ENCODE data around the gene LSM8.
"Not testable (repeated sequence)": the region's sequence is repeated elsewhere in the genome, so short reads cannot be mapped to it uniquely, and the experiment has no call there.

Gene LSM8

GRCh38 chr7:118183786-118184564, at the start of gene LSM8:
TSS of gene LSM8 (plus strand) at chr7:118184164. CDS start at chr7:118184224, 60 bp downstream.
- DNase-seq (ENCODE audit: low spot score): peak; percentile 97

GRCh38 chr7:118134420-118134819, 49.5 kb upstream of the LSM8 start:
- not testable (repeated sequence) for DNase-seq (ENCODE audit: low spot score)

- no peak for DNase-seq (ENCODE audit: low spot score)
Measured at GRCh38 chr7:118140468-118140867, 43.5 kb upstream of the LSM8 start.

DNA sequence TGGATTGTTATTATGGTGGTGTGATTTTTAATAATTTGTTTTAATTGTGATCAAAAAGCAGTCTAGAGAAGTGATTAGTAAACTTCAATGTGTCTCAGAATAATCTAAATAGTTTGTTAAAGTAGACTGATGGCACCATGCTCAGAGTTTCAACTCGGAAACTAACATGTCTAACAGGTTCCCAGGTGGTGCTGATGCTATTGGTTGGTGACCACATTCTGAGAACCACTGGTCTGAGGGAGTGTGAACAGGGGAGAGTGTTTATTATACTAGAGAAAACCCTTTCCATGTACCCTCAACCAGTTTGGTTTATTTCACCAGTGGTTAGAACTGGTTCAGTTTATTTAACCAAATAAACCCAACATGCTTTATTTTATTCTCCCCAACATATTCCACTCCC, 42.0 kb upstream of the LSM8 start:
- DNase-seq (ENCODE audit: low spot score): no peak

DNA sequence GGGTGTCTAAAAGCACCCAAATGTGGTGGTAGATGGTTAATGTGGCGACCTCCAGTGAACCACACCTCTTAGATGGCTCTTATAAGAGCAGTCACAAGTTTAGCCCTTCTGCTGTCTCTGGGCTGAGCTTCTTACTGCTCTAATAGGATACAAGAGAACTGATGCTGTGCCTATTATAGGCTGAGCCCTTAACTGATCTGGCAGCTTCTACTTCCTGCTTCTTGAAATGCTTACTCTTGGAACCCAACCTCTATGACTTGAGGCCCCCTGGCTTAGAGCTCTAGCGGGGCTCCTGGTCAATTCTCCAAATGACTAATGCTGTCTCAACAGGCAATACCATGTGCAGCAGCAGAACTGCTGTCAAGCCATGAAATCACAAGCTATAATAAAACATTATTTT, 35.0 kb upstream of the LSM8 start:
- no peak for DNase-seq (ENCODE audit: low spot score)

- no peak for DNase-seq (ENCODE audit: low spot score)
Measured at GRCh38 chr7:118149394-118149793, 34.6 kb upstream of the LSM8 start.

DNA sequence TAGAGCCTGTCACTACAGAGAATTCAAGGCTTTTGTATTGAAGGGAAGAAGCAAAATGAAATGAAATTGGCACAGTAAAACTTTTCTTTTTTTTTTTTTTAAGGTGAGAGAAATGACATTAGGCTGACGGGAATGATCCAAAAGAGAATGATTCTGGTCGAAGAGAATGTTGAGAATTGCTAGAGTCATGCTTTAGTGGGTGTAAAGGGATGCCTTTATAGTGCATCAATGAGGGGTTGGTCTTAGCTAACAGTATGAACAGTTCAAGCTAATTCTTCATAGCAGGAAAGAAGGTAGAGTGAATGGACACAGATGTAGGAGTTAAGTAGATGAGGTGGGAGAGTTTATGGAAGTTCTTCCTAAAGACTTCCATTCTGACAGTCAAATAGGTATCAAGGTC, 32.3 kb upstream of the LSM8 start:
- no peak for DNase-seq (ENCODE audit: low spot score)

DNA sequence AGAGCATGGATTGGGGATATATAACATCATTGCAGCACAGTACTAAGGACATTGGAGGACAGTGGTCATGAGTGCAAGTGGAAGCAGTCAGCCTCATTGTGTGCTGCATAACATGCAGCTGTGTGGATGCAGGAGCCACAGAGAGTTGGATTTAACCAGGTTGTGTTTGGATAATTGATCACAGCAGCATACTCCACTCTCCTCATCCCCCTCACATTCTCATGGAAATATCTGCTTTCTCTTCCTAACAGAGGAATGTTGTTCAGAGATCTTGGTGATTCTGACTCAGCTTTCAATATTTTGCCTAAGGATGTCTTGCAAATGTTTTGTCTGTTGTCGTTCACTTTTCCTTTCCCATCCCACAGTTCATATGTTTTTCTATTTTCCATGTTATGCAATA, 31.8 kb upstream of the LSM8 start:
- DNase-seq (ENCODE audit: low spot score): no peak

GRCh38 chr7:118152654-118153053, 31.3 kb upstream of the LSM8 start:
- DNase-seq (ENCODE audit: low spot score): peak; percentile 6

- DNase-seq (ENCODE audit: low spot score): peak; percentile 48
Measured at GRCh38 chr7:118153551-118154177, 30.3 kb upstream of the LSM8 start.

DNA sequence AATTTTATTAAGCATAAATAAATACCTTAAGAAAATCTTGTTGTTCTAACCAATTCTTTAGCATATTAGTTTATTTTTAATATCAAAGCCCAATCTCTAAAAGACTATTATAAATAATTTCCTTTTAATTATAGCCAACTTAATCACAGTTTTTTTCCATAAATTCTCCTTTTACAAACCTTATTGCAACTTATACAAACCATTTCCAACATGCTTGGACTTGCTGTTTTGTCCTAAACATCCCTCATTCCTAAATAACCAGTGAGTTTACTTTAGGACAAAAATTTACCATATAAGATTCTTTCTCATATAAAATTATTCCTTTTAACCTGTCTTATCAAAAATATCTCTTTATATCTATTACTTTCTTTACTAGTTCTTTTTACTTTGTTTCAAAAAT, 25.2 kb upstream of the LSM8 start:
- no peak for DNase-seq (ENCODE audit: low spot score)

DNA sequence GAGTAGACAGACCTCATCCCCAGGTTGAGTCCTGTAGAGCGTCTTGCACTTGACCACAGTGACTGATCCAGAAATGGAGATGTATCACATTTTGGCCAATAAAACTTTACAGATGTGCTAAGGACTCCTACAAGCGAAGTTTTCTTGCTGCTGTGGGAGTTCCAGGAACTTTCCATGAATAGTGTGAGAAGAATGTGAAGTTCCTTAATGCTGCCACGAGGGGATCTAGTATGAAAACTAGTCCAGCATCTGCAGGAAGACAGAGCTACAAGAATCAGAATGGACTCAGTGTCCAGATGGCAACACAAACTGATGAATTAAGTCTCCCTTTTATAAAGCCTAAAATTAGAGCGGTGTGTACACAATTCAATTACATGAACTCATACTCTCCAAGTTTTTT, 14.8 kb upstream of the LSM8 start:
- DNase-seq (ENCODE audit: low spot score): no peak

GRCh38 chr7:118175740-118176139, 8.2 kb upstream of the LSM8 start:
- DNase-seq (ENCODE audit: low spot score): no peak

GRCh38 chr7:118179191-118179590, 4.8 kb upstream of the LSM8 start:
- DNase-seq (ENCODE audit: low spot score): no peak

DNA sequence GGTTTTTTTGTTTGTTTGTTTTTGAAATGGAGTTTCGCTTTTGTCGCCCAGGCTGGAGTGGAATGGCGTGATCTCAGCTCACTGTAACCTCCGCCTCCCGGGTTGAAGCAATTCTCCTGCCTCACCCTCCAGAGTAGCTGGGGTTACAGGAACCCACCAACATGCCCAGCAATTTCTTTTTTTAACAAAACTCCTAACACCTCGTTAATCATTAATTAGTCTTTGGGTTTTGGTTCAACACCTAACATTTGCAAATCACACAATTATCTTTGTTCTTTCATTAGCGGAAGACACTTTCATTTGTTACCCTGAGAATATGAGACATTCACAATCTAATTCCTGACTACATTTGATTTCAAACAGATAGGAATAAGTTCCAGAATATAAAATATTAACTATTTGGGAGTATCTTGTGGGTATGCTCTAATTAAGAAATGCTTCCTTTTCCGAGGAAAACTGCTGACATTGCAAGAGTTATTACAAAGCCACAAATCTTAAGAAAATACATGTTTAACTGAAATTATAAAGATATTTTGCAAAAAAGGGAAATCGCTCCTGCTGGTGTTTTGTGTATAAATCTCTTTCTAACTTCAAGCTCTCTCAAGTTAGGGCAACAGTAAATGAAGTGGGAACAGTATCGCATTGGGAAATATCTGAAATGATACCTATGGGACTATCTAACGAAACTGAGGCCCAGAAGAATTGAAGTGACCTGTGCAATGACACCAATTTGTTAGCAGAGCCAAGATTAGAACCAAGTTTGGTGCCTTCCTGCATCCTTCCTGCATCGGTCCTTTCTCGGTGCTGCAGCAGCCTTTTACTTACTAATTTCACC, 1.2 kb upstream of the LSM8 start:
- peak; percentile 7 for DNase-seq (ENCODE audit: low spot score)

- no peak for DNase-seq (ENCODE audit: low spot score)
Measured at GRCh38 chr7:118183428-118183785, 557 bp upstream of the LSM8 start.

GRCh38 chr7:118184565-118184940, 589 bp downstream of the LSM8 start:
- DNase-seq (ENCODE audit: low spot score): peak; percentile 40

DNA sequence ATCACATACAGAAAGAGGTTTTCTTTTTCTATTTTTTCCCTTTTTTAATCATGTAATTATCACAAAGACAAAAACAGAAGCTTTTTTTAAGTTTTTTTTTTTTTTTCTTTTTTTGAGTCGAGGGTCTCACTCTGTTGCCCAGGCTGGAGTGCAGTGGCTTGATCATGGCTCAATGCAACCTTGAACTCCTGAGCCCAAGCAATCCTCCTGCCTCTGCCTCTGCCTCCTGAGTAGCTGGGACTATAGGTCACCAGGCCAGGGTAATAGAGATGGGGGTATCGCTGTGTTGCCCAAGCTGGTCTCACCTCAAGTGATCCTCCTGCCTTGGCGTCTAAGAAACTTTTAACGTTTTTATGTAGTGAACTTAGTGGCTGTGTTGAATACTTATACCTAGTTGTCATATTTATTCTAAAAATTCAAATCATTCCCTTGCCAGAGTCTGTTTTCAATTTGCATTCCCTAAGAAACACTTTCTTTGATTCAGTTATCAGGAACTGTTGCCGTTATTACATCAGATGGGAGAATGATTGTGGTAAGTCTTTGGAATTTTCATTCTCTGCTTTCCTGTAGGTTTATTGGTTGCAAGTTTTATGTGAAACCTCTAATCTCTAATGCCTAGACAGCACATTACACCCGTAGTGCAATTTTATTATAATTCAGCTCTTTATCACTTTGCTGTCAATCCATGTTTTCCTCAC, 1.3 kb downstream of the LSM8 start:
- DNase-seq (ENCODE audit: low spot score): no peak

GRCh38 chr7:118186501-118186900, 2.5 kb downstream of the LSM8 start:
- no peak for DNase-seq (ENCODE audit: low spot score)

DNA sequence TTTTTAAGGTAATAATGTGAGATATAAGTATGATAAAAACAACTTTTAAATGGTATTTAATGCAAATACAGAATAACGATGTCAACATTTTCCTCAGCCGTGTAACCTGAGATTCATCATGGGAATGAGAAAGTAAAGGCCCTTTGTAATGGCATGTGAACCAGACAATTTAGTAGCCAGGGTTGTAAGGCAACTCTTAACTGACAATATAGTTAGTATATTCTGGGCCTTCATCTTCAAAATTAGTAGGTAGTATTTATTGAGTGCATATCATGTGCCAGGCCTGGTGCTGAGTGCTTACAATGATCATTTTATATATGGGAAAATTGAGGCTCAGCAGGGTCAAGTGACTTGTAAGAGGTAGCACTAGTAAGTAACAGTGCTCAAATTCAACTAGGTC, 10.6 kb downstream of the LSM8 start:
- DNase-seq (ENCODE audit: low spot score): no peak

DNA sequence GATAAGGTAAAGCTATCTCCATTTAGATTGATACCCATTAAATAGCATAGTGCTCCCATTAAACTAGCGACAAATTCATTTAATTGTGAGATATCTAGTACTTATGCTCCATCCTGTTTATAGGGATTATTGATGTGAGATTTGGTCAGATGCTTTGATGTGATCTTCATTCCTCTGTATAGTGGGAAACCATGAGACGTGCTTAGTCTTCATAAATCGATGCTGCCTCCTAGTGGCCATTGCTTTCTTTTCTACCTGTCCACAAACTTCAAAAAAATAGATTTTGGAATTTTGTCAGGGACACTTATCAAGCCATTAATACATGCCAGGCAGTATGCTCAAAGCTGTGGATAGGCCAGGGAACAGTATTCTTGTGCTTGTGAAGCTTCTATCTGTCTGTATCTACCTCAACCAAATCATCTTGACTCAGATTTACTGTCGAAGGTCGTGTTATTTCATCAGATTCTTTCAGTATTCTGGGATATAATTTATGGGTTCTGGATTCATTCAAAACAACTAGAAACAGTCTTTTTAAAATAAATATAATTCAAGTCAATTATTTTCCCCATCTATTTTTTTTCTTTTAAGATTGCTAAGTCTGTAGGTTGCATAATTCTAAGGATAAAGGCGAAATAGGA, 12.0 kb downstream of the LSM8 start:
- DNase-seq (ENCODE audit: low spot score): peak; percentile 76

- no peak for DNase-seq (ENCODE audit: low spot score)
Measured at GRCh38 chr7:118202061-118202460, 18.1 kb downstream of the LSM8 start.
